Psoas muscle (tissue), 8 donors: ENCODE results near the gene EEF2. TPM values are rescaled to one million over a fixed set of nuclear protein-coding genes. Genes with fewer than 3 reads are reported as not detected.
"Not testable (repeated sequence)": the region's sequence is repeated elsewhere in the genome, so short reads cannot be mapped to it uniquely, and the experiment has no call there.

ENCODE experiments used
- ATAC-seq, 4 donors: fragments of 200-7000 bp; cut with Tn5 transposase; one replicate each; pipeline ENCODE4 v1.9.1; 2020; ENCODE audit warnings: moderate library complexity in 3 of 4, mild to moderate bottlenecking in 2 of 4
- DNase-seq, 2 donors: peaks; one replicate each; pipeline ENCODE4 v3.0.0-alpha.2; 2020
- H3K27ac ChIP-seq: fragments of 200-600 bp; one replicate; pipeline ENCODE4 v1.8.0; 2022
- H3K27me3 ChIP-seq, 3 donors: fragments of 200-600 bp in 1 of 3; one replicate each; pipeline versions ENCODE4 v1.6.1 to v1.8.0; 2013 to 2022; ENCODE audit warnings: low read length in 2 of 3, mild to moderate bottlenecking in 2 of 3, moderate library complexity in 1 of 3; ENCODE audit not compliant: insufficient read depth in 3 of 3
- H3K36me3 ChIP-seq, 2 donors: fragments of 200-600 bp in 1 of 2; one replicate each; pipeline versions ENCODE4 v1.6.1 to v1.8.0; 2013 to 2022; ENCODE audit warnings: low read depth in 1 of 2, mild to moderate bottlenecking in 1 of 2, moderate library complexity in 1 of 2; ENCODE audit not compliant: insufficient read depth in 1 of 2
- H3K4me1 ChIP-seq: fragments of 200-600 bp; one replicate; pipeline ENCODE4 v1.8.0; 2022
- H3K4me3 ChIP-seq: fragments of 200-600 bp; one replicate; pipeline ENCODE4 v1.8.0; 2022; ENCODE audit warnings: mild to moderate bottlenecking
- H3K9me3 ChIP-seq: fragments of 200-600 bp; one replicate; pipeline ENCODE4 v1.8.0; 2022
- CTCF ChIP-seq: fragments of 200-600 bp; IDR thresholded peaks from one replicate; pipeline ENCODE4 v1.8.0; 2022; ENCODE audit warnings: antibody characterized with exemption
- whole genome bisulfite sequencing, 3 donors: extraction: QIAGEN DNeasy Blood & Tissue Kit; methylation state at CpG; one replicate each; pipeline versions ENCODE4 v1.1.6 to v1.1.7; 2013; 5-methylcytosine and 5-hydroxymethylcytosine counted together
- intact Hi-C, 2 donors: fragments of 100-400 bp; cut with DNase I; formaldehyde crosslinking; loops; one replicate each; pipeline versions ENCODE4 v1.11.0 to v1.14.2; 2022
- polyA plus RNA-seq, 3 donors: library from polyadenylated mRNA; stranded (reverse); fragments of 200-250 nt; gene quantifications; one replicate each; pipeline ENCODE4 v1.2.3, GENCODE V29; 2013
- total RNA-seq, 4 donors: library from RNA; stranded (reverse); fragmentation: NEBNext Ultra II Directional in 2 of 4; extraction: Animal tissue kit (Norgen Biotek cat#: 25700) in 2 of 4; gene quantifications; one replicate each; pipeline versions ENCODE4 v1.2.1 to v1.2.4, GENCODE V29; 2021 to 2023
- donor health status: healthy with polysubstance abuse.
- donor health status: DM: no; HTN: no; CAD: no; lungs with moderate emphysema.
- donor health status: Bipolar disorder and iron deficiency.
- donor health status: healthy.
- donor health status: DM: yes; HTN: yes; CAD: no.
- donor health status: DM: no; HTN: no; CAD: no.
- donor health status: DM: no; HTN: no; CAD: no.
- donor health status: DM: yes; HTN: yes; CAD: no.

The EEF2 gene
- total and polyA plus RNA-seq, 7 donors = 1,416 to 3,628 (median 2,332) TPM

- ATAC-seq (no peak), DNase-seq (no peak)
- no peak for TF ChIP-seq CTCF
- Histone ChIP-seq H3K36me3 (peaks cover 15 to 87% of the 10 kb centered on the region in 2 donors), H3K4me3 (no peak overlapping the region), H3K4me1 (peaks cover 25% of the 10 kb centered on the region), H3K27me3 (no peaks in the 10 kb centered on the region), H3K27ac (peak overlapping the region; percentile 99), H3K9me3 (no peaks in the 10 kb centered on the region)
- 88 to 94% (median 91%) methylated on average over 15 of the region's 15 CpGs for WGBS, 3 donors
- intact Hi-C loops = no loop called here
Measured at GRCh38 chr19:3959766-3960131, 25.5 kb downstream of the EEF2 start.

GRCh38 chr19:3958836-3959765, 26.2 kb downstream of the EEF2 start:
- Histone ChIP-seq H3K9me3 (no peaks in the 10 kb centered on the region), H3K4me3 (no peak overlapping the region), H3K36me3 (peaks cover 15 to 83% of the 10 kb centered on the region in 2 donors), H3K27me3 (no peaks in the 10 kb centered on the region), H3K4me1 (peaks cover 31% of the 10 kb centered on the region), H3K27ac (peak overlapping the region; percentile 99)
- TF ChIP-seq CTCF = no peak
- intact Hi-C loops = no loop called here
- 90 to 95% (median 94%) methylated on average over 79 to 86 of the region's 86 CpGs for WGBS, 3 donors
- DNase-seq (no peak), ATAC-seq (peak in 3 of 4 donors; percentile 3 to 6 (median 6))

- H3K27ac ChIP-seq = peak overlapping the region; percentile 99
- no peaks in the 10 kb centered on the region for H3K9me3 ChIP-seq
- no peak for TF ChIP-seq CTCF
- ATAC-seq (no peak), DNase-seq (no peak)
- no peaks in the 10 kb centered on the region for H3K27me3 ChIP-seq
- H3K4me1 ChIP-seq = peaks cover 49% of the 10 kb centered on the region
- intact Hi-C loops = no loop called here
- H3K4me3 ChIP-seq = no peak overlapping the region
- 81 to 89% (median 87%) methylated on average over 10 of the region's 10 CpGs for WGBS, 3 donors
- H3K36me3 ChIP-seq = peaks cover 11 to 49% of the 10 kb centered on the region in 2 donors
Measured at GRCh38 chr19:3955688-3956087, 29.6 kb downstream of the EEF2 start.

- ATAC-seq, H3K4me3 ChIP-seq, DNase-seq, H3K27me3 ChIP-seq, H3K9me3 ChIP-seq, intact Hi-C loops: not testable (repeated sequence)
- Histone ChIP-seq H3K4me1 (peaks cover 49% of the 10 kb centered on the region), H3K36me3 (peaks cover 11 to 45% of the 10 kb centered on the region in 2 donors), H3K27ac (peak overlapping the region; percentile 99)
- 64 to 87% (median 72%) methylated on average over 13 of the region's 13 CpGs for WGBS, 3 donors
Measured at GRCh38 chr19:3955276-3955675, 30.0 kb downstream of the EEF2 start.

GRCh38 chr19:3954107-3954506, 31.2 kb downstream of the EEF2 start:
- intact Hi-C loops = no loop called here

GRCh38 chr19:3952755-3953276, 32.4 kb downstream of the EEF2 start:
- intact Hi-C loops = not testable (repeated sequence)
- H3K27ac ChIP-seq = peak overlapping the region; percentile 99
- WGBS, 3 donors = 56 to 72% (median 59%) methylated on average over 9 of the region's 9 CpGs

More at GRCh38 chr19:3954107-3954506, 31.2 kb downstream of the EEF2 start:
- WGBS, 3 donors = 35 to 57% (median 35%) methylated on average over 12 of the region's 12 CpGs
- Histone ChIP-seq H3K4me1 (peaks cover 51% of the 10 kb centered on the region), H3K9me3 (no peaks in the 10 kb centered on the region), H3K27ac (peak overlapping the region; percentile 99), H3K36me3 (peaks cover 8 to 33% of the 10 kb centered on the region in 2 donors), H3K4me3 (no peak overlapping the region), H3K27me3 (no peaks in the 10 kb centered on the region)
- TF ChIP-seq CTCF = no peak
- no peak for DNase-seq
- ATAC-seq = peak in 3 of 4 donors; percentile 8 to 33 (median 11)

More at GRCh38 chr19:3952755-3953276, 32.4 kb downstream of the EEF2 start:
- not testable (repeated sequence) for ATAC-seq, H3K27me3 ChIP-seq, H3K9me3 ChIP-seq, H3K4me3 ChIP-seq, DNase-seq
- H3K36me3 ChIP-seq = peaks cover 3 to 21% of the 10 kb centered on the region in 2 donors
- H3K4me1 ChIP-seq = peaks cover 41% of the 10 kb centered on the region
